K562 (cell line): ENCODE results near the gene SMCHD1. TPM values are rescaled to one million over a fixed set of nuclear protein-coding genes. Genes with fewer than 3 reads are reported as not detected.

Experiments used
- BRD4 ChIP-seq: fragments of 200-600 bp; sonication (generic); IDR thresholded peaks from 2 replicates; pipeline ENCODE4 v1.6.1; 2017; ENCODE audit warnings: inconsistent platforms
- BRF2 ChIP-seq: IDR thresholded peaks from 3 replicates; pipeline ENCODE4 v1.6.1; 2011; ENCODE audit warnings: borderline replicate concordance, mild to moderate bottlenecking; ENCODE audit not compliant: insufficient read length, insufficient read depth
- CBFA2T3 ChIP-seq: fragments of 450-650 bp; IDR thresholded peaks from 2 replicates; pipeline ENCODE4 v1.6.1; 2017
- DDX20 ChIP-seq: fragments of 450-650 bp; IDR thresholded peaks from 2 replicates; pipeline ENCODE4 v1.6.1; 2016; ENCODE audit warnings: missing genetic modification characterization, low read depth, mild to moderate bottlenecking, missing compliant biosample characterization, moderate library complexity
- FOXA1 ChIP-seq: fragments of 450-650 bp; IDR thresholded peaks from 2 replicates; pipeline ENCODE4 v1.6.1; 2016; ENCODE audit warnings: mild to moderate bottlenecking, borderline replicate concordance
- FOXK2 ChIP-seq, 2 experiments: fragments of 450-650 bp; IDR thresholded peaks in 1 of 2; conservative IDR thresholded peaks in 1 of 2; 2 replicates each; pipeline ENCODE4 v1.6.1; 2016; ENCODE audit warnings: low read depth in 2 of 2, mild to moderate bottlenecking in 1 of 2
- GABPA ChIP-seq: fragments of 200-800 bp; sonication (Bioruptor generic); conservative IDR thresholded peaks from 2 replicates; pipeline ENCODE4 v1.6.1; 2016; ENCODE audit warnings: low read depth, missing genetic modification characterization, missing compliant biosample characterization
- HDAC8 ChIP-seq: fragments of 450-650 bp; IDR thresholded peaks from 2 replicates; pipeline ENCODE4 v1.6.1; 2016; ENCODE audit warnings: mild to moderate bottlenecking, missing genetic modification characterization, moderate library complexity, missing compliant biosample characterization
- JUNB ChIP-seq: fragments of 450-650 bp; formaldehyde crosslinking; conservative IDR thresholded peaks from 2 replicates; pipeline ENCODE4 v1.4.0; 2020; ENCODE audit warnings: mild to moderate bottlenecking
- JUND ChIP-seq, 2 experiments: IDR thresholded peaks; 2 replicates in 1 of 2; 3 replicates in 1 of 2; pipeline ENCODE4 v1.6.1; 2011; ENCODE audit warnings: borderline replicate concordance in 2 of 2, low read depth in 2 of 2, low read length in 2 of 2, improper control_type of control experiment in 1 of 2, missing biosample characterization in 1 of 2, missing genetic modification characterization in 1 of 2, missing genetic modification reagents in 1 of 2
- L3MBTL2 ChIP-seq: fragments of 450-650 bp; IDR thresholded peaks from 2 replicates; pipeline ENCODE4 v1.6.1; 2016; ENCODE audit warnings: mild to moderate bottlenecking, moderate library complexity
- MXD1 ChIP-seq: fragments of 250-450 bp; sonication (Bioruptor Pico); IDR thresholded peaks from 2 replicates; pipeline ENCODE4 v1.8.0; 2021; ENCODE audit warnings: borderline replicate concordance, mild to moderate bottlenecking, moderate library complexity; ENCODE audit not compliant: poor library complexity, severe bottlenecking
- RBM25 ChIP-seq: fragments of 200-400 bp; formaldehyde crosslinking; IDR thresholded peaks from 2 replicates; pipeline ENCODE4 v1.6.1; 2018; ENCODE audit warnings: low read length, low read depth, moderate library complexity; ENCODE audit not compliant: severe bottlenecking
- RCOR1 ChIP-seq, 2 experiments: IDR thresholded peaks; 2 replicates each; pipeline ENCODE4 v1.6.1; 2012; ENCODE audit warnings: low read depth in 2 of 2, low read length in 2 of 2, borderline replicate concordance in 1 of 2, improper control_type of control experiment in 1 of 2
- SRSF9 ChIP-seq: fragments of 200-400 bp; formaldehyde crosslinking; IDR thresholded peaks from 2 replicates; pipeline ENCODE4 v1.6.1; 2017; ENCODE audit warnings: low read depth, low read length, borderline replicate concordance
- USF2 ChIP-seq: sonication (generic); formaldehyde crosslinking; IDR thresholded peaks from 2 replicates; pipeline ENCODE4 v1.5.0; 2020; ENCODE audit warnings: missing genetic modification reagents
- ZBTB17 ChIP-seq: fragments of 450-650 bp; formaldehyde crosslinking; IDR thresholded peaks from 2 replicates; pipeline ENCODE4 v1.4.0; 2020; ENCODE audit warnings: mild to moderate bottlenecking
- ZBTB34 ChIP-seq: fragments of 250-450 bp; sonication (Bioruptor Pico); IDR thresholded peaks from 2 replicates; pipeline ENCODE4 v1.8.0; 2021; ENCODE audit warnings: mild to moderate bottlenecking, moderate library complexity
- ZBTB9 ChIP-seq: fragments of 450-650 bp; formaldehyde crosslinking; IDR thresholded peaks from 2 replicates; pipeline ENCODE4 v1.4.0; 2020; ENCODE audit warnings: mild to moderate bottlenecking, moderate library complexity
- ZEB2 ChIP-seq: fragments of 450-650 bp; IDR thresholded peaks from 2 replicates; pipeline ENCODE4 v1.6.1; 2016
- ZNF232 ChIP-seq: sonication (generic); formaldehyde crosslinking; IDR thresholded peaks from 2 replicates; pipeline ENCODE4 v1.8.0; 2022; ENCODE audit warnings: mild to moderate bottlenecking, missing genetic modification reagents
- ZNF274 ChIP-seq: IDR thresholded peaks from 2 replicates; pipeline ENCODE4 v1.6.1; 2011; ENCODE audit warnings: low read depth, mild to moderate bottlenecking, low read length, moderate library complexity, borderline replicate concordance
- ZNF282 ChIP-seq: sonication (generic); formaldehyde crosslinking; IDR thresholded peaks from 2 replicates; pipeline ENCODE4 v1.8.1; 2023; ENCODE audit warnings: missing genetic modification reagents
- ZNF584 ChIP-seq: fragments of 200-800 bp; sonication (Bioruptor generic); IDR thresholded peaks from 2 replicates; pipeline ENCODE4 v1.6.1; 2016; ENCODE audit warnings: low read depth, mild to moderate bottlenecking, missing genetic modification characterization, missing compliant biosample characterization
- ZNF830 ChIP-seq: fragments of 250-450 bp; sonication (Bioruptor Pico); IDR thresholded peaks from 2 replicates; pipeline ENCODE4 v1.5.0; 2021; ENCODE audit warnings: mild to moderate bottlenecking
- polyA plus RNA-seq, 8 experiments: library from polyadenylated mRNA; depleted of rRNA in 4 of 8; stranded (reverse) in 5 of 8; unstranded in 3 of 8; fragments of >200 nt; fragmentation: Nextera tagmentation in 2 of 8; fragmentation: Illumina TruSeq in 1 of 8; extraction: Ambion mirVana in 2 of 8; extraction: Trizol in 1 of 8; gene quantifications; 2 replicates each; pipeline versions ENCODE4 v1.2.1 to v1.2.3, GENCODE V29; 2011 to 2014; ENCODE audit warnings: inconsistent platforms in 1 of 8, missing spikeins in 1 of 8
- total RNA-seq, 7 experiments: library from RNA; depleted of rRNA in 6 of 7; stranded (reverse); fragments of >200 nt in 6 of 7; fragmentation: Illumina TruSeq in 2 of 7; extraction: Trizol in 2 of 7; gene quantifications; 2 replicates each; pipeline versions ENCODE4 v1.2.1 to v1.2.3, GENCODE V29; 2011 to 2021; ENCODE audit warnings: low replicate concordance in 1 of 7

Gene SMCHD1
- total and polyA plus RNA-seq, 9 of the 15 experiments (the other 6 are each of a cell fraction or from before 2014, with no cell fraction given), result 6.3 to 144 (median 72.7) TPM

GRCh38 chr18:2706903-2707302 lies 51.4 kb downstream of the SMCHD1 start (continued):
- TF ChIP-seq HDAC8 (no peak), RCOR1 (IDR thresholded peaks at IDR 0.05; ENCODE audit: borderline replicate concordance in 1 of 2, low read depth in 2 of 2, low read length in 2 of 2) (peak in 1 of 2 experiments; percentile 60; a peak in 2 of 4 replicates), BRD4 (no peak), SRSF9 (no peak), JUND (IDR thresholded peaks at IDR 0.05; ENCODE audit: borderline replicate concordance, low read depth, low read length) (no peak), JUND (tag; IDR thresholded peaks at IDR 0.05; ENCODE audit: borderline replicate concordance, low read depth, low read length) (no peak), DDX20 (tag) (no peak), ZEB2 (peak; percentile 86), ZBTB9 (CRISPR knock-in tag) (no peak), CBFA2T3 (peak; percentile 31; the same call in 1 of the 2 replicates), JUNB (CRISPR knock-in tag) (no peak), BRF2 (no peak), L3MBTL2 (no peak), ZBTB17 (CRISPR knock-in tag) (no peak), ZNF830 (CRISPR knock-in tag) (no peak), ZNF282 (CRISPR knock-in tag) (no peak), USF2 (no peak), ZNF232 (CRISPR knock-in tag) (no peak), MXD1 (CRISPR knock-in tag) (no peak), ZBTB34 (CRISPR knock-in tag) (no peak), FOXK2 (conservative IDR thresholded peaks at IDR 0.05 in 1 of 2, IDR thresholded peaks at IDR 0.05 in 1 of 2; ENCODE audit: low read depth in 2 of 2) (no peak), ZNF584 (CRISPR knock-in tag) (no peak), FOXA1 (no peak), ZNF274 (no peak), RBM25 (peak; percentile 7), GABPA (tag) (no peak)
